GM19463 (cell line): ENCODE results near the gene HIP1.
"Not testable (repeated sequence)": the region's sequence is repeated elsewhere in the genome, so short reads cannot be mapped to it uniquely, and the experiment has no call there.

ENCODE experiments used
- ATAC-seq: cut with Tn5 transposase; IDR thresholded peaks from one replicate; pipeline ENCODE4 v1.9.1; 2021; ENCODE audit warnings: mild to moderate bottlenecking, moderate library complexity; ENCODE audit not compliant: unreplicated experiment

Gene HIP1

DNA sequence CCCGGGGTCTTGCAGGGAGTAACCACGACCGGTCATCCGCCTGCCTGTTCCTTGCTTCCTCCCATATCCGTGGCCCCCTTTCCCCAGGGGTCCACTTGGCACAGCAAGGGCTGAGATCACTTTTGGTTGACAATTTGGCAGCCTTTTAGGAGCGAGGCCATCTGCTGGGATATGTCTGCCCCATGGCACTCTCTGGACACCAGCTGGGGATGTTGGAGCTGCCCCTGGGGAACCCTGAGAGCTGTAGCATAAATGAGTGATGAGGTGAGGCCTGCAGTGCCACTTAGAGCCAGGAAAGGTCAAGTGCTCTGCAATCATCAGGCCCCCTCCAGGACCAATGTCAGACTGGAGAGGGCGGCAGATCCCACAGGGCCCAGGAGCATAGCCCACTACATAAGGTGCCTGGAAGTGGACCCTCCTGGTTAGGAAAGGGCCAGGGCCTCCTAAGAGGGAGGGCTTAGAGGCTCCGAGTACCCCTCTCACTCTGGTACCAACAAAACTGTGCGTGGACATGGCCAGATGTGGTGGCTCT lies 92.1 kb downstream of the HIP1 start:
- ATAC-seq = no peak

DNA sequence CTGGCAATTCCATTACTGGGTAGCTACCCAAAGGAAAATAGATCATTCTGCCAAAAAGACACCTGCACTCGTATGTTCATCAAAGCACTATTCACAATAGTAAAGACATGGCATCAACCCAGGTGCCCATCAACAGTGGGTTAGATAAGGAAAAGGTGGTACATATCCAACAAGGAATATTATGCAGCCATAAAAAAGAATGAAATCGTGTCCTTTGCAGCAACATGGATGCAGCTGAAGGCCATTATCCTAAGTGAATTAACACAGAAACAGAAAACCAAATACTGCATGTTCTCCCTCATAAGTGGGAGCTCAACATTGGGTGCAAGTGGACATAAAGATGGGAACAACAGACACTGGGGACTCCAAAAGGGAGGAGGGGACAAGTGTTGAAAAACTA lies 93.2 kb downstream of the HIP1 start:
- ATAC-seq = no peak

DNA sequence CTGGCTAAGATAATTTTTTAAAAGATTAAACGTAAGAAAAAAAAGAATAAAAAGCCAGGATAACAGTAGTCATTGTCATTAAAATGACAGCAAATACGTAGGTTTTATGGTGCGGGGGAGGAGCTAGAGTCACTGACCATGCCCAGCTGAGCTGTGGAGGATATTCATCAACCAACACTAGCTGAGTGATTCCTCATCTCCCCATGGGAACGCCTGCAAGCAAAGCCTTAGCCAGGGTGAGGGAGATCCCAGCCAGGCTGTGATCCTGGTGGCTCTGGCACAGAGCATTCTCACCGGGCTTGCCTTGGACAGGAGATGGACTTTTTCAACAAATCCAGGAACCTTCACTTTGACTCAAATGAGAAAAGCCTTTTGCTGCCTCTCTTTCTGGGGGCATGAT lies 94.2 kb downstream of the HIP1 start:
- ATAC-seq = no peak

DNA sequence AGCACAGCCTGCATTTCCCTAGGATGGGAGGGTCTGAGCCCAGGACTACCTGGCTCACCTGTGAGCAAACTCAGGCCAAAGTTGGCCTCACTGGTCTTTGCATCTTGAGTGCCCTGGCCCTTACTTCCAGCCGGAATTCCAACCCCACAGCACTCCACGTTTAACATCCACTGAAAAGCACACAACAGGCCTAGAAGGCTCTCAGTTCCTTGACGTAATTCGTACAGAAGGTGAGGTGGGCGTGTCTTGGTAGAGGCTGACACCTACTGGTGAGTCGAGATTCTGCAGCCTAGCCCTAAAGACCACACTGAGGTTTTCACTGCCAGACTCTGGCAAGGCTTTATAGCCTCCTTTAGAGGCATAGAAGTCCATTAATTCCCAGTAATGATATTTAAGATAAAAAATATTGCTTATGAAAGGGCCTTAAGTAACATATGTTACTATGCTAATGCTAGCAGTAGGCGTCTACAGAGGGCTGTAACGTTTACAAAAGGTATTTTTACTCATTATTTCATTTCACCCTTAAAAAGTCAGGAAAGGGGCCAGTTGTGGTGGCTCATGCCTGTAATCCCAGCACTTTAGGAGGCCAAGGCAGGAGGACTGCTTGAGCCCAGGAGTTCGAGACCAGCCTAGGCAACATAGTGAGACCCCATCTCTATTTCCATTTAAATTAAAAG lies 95.8 kb downstream of the HIP1 start:
- no peak for ATAC-seq

DNA sequence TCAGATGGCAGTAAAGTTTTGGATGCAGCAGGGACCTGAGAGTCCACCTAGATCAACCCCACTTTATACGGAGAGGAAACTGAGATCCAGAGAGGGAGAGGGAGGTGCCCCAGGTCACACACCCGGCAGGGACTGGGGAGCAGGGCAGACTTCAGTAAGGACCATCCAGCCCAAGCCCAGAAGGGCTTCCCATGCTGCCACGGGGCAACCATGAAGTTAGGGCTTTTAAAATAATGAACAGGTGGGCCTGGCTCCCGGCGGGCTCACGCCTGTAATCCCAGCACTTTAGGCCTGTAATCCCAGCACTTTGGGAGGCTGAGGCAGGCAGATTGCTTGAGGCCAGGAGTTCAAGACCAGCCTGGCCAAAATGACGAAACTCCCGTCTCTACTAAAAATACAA lies 98.5 kb downstream of the HIP1 start:
- ATAC-seq = no peak

DNA sequence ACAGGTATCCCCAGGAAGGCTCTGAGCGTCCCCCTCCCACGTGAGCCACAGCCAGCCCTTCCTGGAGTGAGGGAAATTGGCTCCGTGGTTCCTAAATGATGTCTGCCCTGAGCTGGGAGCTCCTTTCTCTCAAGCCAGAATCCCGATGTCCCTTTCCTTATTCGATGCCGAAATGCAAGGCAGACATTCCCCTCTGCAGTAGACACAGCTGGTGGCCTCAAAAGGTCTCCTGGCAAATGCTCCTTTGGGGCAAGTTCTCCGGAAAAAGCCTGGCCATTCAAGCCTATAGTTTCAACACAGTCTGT lies 98.9 kb downstream of the HIP1 start:
- ATAC-seq = no peak

DNA sequence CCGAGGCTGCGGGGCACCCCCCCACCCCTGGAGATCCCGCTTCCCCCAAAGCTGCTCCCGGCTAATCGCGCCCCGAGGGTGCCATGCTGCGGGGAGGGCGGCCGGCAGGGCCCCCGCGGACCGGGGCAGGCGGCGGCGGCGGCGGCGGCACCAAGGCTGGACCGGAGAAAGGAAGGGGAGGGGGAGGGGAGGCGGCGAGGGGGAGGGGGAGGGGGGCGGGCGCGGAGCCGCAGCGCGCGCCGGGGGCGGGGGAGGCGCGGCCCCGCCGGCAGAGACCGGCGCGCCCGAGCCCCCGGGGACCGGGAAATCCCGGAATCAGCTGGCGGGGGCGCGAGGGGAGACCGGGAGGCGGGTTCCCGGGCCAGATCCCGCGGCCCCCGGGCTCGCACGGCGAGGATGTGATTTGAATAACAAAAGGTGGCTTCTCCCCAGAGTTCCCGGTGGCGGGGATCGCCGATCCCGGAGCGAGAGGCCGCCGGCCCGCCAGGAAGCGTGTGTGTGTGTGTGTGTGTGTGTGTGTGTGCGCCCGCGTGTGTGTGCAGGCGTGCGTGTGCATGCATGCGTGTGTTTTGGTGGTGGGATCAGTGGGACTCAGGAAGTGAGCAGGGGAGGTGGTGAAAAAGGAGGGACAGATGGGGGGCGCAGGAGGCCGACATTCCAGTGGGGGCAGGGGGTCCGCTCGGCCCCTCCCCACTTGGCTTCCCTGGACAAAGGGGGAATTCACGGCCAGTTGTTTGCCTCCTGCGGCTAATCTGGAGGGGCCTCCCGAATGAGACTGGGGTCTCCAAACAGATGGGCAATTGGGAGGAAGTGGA lies 99.5 kb downstream of the HIP1 start:
- ATAC-seq = no peak

DNA sequence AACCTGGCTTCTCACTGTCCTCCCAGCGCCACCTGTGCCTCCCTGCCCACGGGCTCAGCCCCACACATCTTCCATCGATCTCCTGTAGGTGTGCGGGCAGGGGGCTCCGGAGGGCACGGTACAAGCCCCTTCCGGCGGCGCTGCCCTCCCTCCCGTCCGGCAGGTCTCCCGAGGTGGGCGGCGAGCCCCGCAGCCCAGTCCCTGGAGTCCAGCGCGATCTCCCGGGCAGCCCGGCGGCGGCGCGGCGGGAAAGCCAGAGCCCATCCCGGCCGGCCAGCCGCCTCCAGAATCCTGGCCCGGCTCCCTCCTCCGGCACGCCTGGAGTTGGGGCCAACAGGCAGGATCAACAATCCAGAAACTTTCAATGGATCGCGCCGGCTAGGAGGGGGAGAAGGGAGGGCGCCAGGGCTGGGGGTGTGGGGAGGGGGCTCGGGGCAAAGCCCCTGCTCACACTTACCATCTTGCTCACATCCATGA lies 100.1 kb downstream of the HIP1 start:
- no peak for ATAC-seq

DNA sequence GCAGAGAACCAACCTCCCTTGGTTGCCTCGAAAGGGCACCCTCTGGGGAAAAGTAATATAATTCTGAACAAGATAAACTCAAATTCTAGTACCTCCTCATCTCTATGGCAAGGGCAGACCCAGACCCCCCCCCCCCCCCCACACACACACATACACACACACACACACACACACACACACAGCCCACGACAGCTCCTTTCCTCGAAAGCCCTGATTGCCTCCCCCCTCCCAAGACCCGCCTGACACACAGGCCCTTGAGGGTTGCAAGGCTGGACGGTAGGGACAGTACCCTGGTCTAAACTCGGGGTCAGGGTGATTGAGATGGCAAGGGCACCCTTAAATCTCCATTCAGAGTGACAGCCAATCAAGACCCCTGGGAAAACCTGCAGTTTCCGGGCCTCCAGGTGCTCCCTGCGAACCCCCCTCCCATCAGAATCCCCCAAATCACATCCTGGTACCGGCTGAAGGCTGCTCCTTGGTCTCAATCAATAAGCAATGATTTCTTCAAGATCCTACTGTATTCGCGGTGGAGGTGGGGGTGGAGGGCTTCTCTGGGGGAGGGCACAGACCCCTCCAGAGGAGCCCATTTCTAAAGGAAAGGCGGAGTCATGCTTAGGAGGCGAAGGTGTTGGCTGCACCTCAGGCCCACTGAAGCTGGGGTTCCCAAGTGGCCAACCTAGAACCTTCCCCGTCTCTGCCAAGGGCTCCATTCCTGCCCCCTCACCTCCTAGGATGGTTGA lies 100.7 kb downstream of the HIP1 start:
- no peak for ATAC-seq

DNA sequence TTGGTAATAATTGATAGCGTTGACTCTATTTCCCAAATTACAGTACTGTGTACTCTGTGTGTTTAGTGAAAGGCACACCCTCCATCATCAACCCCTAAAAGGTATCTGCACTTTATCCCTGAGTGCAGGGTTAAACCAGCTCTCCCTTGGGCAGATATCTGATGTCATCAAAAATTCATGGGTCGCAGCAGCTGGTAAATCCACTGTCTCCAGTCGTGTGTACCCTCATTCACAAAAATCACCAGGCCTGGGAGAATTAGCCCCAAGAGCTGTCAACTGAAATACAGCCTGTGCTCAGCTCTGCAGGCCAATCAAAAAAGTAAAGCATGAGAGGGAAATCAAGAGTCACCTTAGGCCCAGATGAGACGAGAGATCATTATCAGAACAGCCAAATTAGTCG lies 103.7 kb downstream of the HIP1 start:
- no peak for ATAC-seq

DNA sequence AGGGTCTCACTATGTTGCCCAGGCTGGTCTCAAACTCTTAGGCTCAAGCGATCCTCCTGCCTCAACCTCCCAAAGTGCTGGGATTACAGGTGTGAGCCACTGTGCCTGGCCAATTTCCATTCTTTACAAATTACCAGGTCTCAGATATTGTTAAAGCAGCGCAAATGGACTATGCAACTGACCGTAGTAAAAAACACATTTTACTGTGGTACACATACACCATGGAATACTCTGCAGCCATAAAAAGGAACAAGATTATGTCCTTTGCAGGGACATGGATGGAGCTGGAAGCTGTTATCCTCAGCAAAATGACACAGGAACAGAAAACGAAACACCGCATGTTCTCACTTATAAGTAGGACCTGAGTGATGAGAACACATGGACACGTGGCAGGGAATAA lies 106.2 kb downstream of the HIP1 start:
- not testable (repeated sequence) for ATAC-seq

DNA sequence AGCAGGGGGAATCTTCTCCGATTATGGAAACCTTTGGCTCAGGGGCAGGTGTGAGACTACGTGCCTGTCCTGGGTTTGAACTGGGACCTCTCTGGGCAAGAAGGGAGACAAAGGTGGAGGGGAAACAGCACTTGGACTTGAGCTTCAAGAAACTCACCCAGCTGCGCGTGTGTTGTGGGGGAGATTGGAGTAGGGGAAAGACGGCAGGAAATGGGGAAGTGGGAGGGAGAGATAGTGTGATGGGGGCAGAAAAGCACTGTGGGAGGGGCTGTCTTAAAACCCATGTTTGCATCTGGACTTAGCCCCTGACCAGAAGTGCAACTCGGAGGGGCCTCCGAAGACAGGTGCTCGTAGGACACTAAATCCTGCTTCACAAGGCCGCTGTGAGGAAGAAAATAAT lies 107.0 kb downstream of the HIP1 start:
- no peak for ATAC-seq

DNA sequence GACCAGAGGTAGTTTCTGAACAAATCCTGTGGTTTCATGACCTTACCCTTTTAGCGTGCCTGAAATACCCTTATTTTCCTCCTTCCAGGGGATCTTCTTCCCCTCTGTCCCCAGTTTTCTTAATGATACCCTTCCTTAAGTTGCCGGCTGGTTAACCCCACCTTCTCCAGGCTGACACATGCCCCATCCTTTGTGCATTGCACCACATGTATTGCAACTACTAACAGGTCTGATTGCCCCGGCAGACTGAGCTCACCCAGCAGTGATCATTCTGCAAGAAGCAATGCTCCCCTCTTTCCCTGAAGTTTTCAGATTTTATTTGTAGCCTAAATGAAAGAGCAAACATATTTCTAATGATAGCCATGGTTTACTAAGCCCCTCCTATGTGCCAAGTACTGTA lies 108.2 kb downstream of the HIP1 start:
- no peak for ATAC-seq

DNA sequence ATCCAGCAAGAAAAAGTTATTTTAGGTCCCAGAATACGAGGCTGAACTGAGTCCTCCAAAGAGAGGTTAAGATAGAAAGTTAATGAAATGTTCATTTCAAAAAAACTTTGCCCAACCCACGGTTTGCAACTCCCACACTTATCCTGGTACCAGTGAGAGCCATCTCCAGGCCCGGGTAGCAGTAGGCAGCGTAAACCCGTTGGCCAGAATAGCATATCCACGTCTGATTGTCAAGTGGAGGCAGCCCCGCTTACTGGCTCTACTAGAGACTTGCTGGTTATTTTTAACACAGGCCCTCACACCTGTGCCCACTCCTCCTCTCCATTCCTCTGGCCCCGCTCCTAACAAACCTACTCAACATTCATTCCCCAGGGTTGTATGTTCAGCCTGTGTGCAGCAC lies 109.7 kb downstream of the HIP1 start:
- ATAC-seq = no peak

DNA sequence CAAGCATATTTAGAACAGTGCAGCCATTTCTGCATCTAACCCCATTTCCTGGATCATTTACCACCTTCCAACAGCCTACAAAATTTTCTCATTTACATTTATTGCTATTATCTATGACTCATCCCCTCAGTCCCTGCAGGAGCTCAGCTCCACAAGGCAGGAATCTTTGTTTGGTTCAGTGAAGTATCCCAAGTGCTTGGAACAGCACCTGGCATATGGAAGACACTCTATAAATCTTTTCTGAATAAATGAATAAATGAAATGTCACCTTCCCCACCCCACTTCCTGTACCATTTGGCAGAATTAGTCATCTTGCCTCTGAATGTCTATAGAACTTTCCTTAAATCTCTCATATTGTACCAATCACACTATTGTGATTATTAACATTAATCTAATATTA lies 110.7 kb downstream of the HIP1 start:
- no peak for ATAC-seq

DNA sequence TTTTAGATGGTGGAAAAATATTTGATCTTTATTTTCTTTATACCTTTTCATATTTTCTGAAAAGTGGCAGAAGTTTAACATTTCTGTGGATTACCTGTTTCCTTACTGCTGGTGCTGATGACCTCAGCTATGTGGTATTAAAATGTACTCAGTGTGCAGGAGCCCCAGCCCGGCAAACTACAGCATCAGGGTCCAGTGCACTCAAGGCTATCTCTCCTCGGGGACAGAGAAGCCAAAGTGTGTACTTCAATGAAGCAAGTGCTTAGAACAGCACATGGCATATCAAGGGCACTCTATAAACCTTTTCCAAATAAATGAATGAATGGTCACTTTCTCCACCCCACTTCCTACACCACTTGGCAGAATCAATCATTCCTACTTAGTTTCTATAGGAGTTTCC lies 111.8 kb downstream of the HIP1 start:
- no peak for ATAC-seq

DNA sequence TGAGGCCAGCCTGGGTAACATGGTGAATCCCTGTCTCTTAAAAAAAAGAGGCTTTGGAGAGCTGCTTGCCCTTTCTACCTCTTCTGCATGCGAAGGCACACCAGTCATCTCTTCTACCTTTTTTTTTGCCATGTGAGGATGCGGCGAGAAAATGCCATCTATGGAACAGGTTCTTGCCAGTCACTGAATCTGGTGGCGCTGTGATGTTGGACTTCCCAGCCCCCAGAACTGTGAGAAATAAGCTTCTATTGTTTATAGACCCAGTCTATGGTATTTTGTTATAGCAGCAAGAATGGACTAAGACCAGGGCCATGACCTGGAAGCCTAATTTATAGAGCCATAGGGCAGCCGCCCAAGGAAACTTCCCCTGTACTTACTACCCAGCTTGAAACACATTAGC lies 112.9 kb downstream of the HIP1 start:
- no peak for ATAC-seq

DNA sequence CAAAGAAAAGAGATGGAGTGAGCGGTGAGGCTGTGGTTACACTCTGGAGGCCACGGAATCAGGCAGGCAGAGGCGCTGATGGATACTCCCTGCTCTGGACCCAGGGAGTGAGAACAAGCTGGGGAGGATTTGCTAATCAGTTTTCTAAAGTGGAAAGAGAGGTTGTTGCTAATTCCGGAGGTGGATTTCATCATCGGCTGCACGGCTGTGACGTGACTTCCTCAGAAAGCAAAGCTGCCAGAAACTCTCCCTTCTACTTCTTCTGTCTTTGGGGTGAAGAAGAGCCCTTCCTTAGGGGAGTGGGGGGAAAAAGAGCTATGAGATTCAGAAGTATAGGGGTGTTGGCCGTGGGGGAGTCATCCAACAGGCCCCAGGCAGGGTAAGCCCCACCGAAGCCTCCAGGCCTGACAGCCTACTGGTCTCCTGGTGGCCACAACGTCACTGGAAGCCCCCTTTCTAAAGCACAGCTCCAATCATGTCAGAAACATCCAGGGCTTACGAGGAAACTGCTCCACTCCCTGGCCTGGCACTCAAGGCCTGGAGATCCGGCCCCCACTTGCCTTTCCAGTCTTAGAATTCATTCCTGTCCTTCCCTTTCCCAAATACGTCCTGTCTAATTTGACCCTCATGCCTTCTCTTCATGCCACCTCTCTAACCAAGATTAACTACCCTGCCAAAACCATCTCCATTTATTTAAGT lies 114.5 kb downstream of the HIP1 start:
- no peak for ATAC-seq

DNA sequence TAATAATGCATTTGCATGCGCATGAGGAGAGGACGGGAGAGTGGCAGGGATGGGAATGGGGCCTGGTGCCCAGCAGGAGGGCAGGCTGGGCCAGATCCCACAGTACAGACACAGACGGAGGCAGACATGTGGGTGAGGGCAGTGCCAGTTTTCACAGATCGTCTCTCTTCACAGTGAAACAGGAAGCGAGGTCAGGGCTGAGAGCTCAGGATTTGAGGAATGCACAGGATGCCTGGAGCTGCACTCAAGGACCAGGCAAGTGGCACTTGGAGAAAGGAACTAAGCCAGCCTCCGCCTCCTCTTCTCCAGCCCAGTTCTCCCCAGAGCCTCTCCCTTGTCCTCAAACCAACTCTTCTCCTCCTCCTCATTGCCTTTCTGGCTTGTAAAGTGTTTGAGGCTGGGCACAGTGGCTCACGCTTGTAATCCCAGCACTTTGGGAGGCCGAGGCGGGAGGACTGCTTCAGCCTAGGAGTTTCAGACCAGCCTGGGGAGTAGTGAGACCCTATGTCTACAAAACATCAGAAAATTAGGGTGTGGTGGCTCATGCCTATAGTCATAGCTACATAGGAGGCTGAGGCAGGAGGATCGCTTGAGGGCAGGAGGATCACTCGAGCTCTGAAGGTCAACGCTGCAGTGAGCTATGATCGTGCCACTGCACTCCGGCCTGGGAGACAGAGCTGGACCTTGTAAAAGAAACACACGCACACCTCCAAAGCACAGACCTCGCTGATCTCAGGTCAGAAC lies 115.2 kb downstream of the HIP1 start:
- ATAC-seq = no peak

DNA sequence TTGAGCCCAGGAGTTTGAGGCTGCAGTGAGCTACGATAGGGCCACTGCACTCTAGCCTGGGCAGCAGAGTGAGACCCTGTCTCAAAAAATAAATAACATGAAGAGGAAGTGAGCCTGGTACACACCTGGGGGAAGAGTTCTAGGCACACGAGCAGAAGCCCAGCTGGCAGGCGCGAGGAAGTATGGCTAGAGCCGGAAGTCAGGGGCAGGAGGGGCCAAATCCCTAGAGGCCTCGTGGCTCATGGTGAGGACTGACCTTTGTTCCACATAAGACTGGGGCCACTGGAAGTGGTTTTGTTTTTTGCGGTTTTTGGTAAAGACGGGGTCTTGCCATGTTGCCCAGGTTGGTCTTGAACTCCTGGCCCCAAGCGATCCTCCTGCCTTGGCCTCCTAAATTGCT lies 117.6 kb downstream of the HIP1 start:
- no peak for ATAC-seq
